A673 (cell line): ENCODE data around the gene BCAR3. TPM values are rescaled to one million over a fixed set of nuclear protein-coding genes. Genes with fewer than 3 reads are reported as not detected.
A peak's percentile ranks its signal among the peaks of the same experiment; 100 is the strongest.

Experiments
- BruUV-seq: library from RNA; stranded (reverse); fragments of 400-500 nt; replicated peaks from 2 replicates; lab custom pipeline; 2021; lab: Mats Ljungman, UMichigan
- CTCF ChIA-PET: fragments of 300-600 bp; sonication (Branson Sonifier 250); formaldehyde crosslinking; loops from one replicate; lab custom pipeline; 2022; ENCODE audit warnings: antibody characterized with exemption; lab: Charles Lee
- POLR2A ChIA-PET: fragments of 300-600 bp; sonication (Branson Sonifier 250); formaldehyde crosslinking; loops from one replicate; lab custom pipeline; 2022; ENCODE audit warnings: antibody characterized with exemption; ENCODE audit not compliant: low non-redundant PET; lab: Charles Lee
- DNase-seq: peaks from one replicate; pipeline ENCODE4 v3.0.0-alpha.2; 2015; ENCODE audit warnings: low spot score
- H3K27ac ChIP-seq: fragments of 200-600 bp; sonication (generic); 2 replicates; pipeline ENCODE4 v1.5.1; 2016; ENCODE audit warnings: mixed run types, low read depth, mild to moderate bottlenecking, mixed read lengths, antibody characterized with exemption, low read length; ENCODE audit not compliant: poor library complexity, severe bottlenecking
- H3K27me3 ChIP-seq: fragments of 200-600 bp; sonication (generic); replicated peaks from 2 replicates; pipeline ENCODE4 v1.6.1; 2017; ENCODE audit warnings: mixed run types, low read depth, mild to moderate bottlenecking, mixed read lengths, antibody characterized with exemption, low read length; ENCODE audit not compliant: insufficient read depth, poor library complexity
- H3K36me3 ChIP-seq: fragments of 200-600 bp; sonication (generic); 2 replicates; pipeline ENCODE4 v1.6.1; 2016; ENCODE audit warnings: mixed run types, mild to moderate bottlenecking, mixed read lengths, antibody characterized with exemption, low read length; ENCODE audit not compliant: insufficient read depth, poor library complexity, severe bottlenecking
- H3K4me1 ChIP-seq: fragments of 200-600 bp; sonication (generic); 2 replicates; pipeline ENCODE4 v1.6.1; 2017; ENCODE audit warnings: mixed run types, mild to moderate bottlenecking, mixed read lengths, antibody characterized with exemption, low read length; ENCODE audit not compliant: insufficient read depth, poor library complexity, severe bottlenecking
- H3K4me3 ChIP-seq: fragments of 200-600 bp; sonication (generic); 2 replicates; pipeline ENCODE4 v1.5.1; 2016; ENCODE audit warnings: low read depth, mixed run types, mild to moderate bottlenecking, mixed read lengths, low read length; ENCODE audit not compliant: poor library complexity, severe bottlenecking
- H3K9me3 ChIP-seq: fragments of 200-600 bp; sonication (generic); 2 replicates; pipeline ENCODE4 v1.6.1; 2016; ENCODE audit warnings: mixed run types, low read depth, mild to moderate bottlenecking, mixed read lengths, antibody characterized with exemption, low read length; ENCODE audit not compliant: poor library complexity, severe bottlenecking
- EZH2 ChIP-seq: fragments of 200-600 bp; sonication (generic); IDR thresholded peaks from 2 replicates; pipeline ENCODE4 v1.6.1; 2017; ENCODE audit warnings: borderline replicate concordance, low read depth, mild to moderate bottlenecking, mixed read lengths, antibody characterized with exemption, low read length; ENCODE audit not compliant: poor library complexity, severe bottlenecking
- intact Hi-C: fragments of 100-400 bp; cut with micrococcal nuclease; formaldehyde crosslinking; loops from one replicate; pipeline ENCODE4 v1.10.0; 2022; ENCODE audit not compliant: unreplicated experiment
- total RNA-seq: library from RNA; stranded (reverse); gene quantifications from 2 replicates; pipeline ENCODE4 v1.2.3, GENCODE V29; 2021
- TF ChIP-seq, protein P1 (sequence below): fragments of 300-800, 200-600 bp; sonication (generic); conservative IDR thresholded peaks from 2 replicates; pipeline ENCODE4 v1.5.1; 2017; ENCODE audit warnings: low read depth, mild to moderate bottlenecking, antibody characterized with exemption, low read length, moderate library complexity, mixed read lengths

BCAR3 gene
- total RNA-seq, 1 experiment from 2014 or later: 0.90 TPM

DNA sequence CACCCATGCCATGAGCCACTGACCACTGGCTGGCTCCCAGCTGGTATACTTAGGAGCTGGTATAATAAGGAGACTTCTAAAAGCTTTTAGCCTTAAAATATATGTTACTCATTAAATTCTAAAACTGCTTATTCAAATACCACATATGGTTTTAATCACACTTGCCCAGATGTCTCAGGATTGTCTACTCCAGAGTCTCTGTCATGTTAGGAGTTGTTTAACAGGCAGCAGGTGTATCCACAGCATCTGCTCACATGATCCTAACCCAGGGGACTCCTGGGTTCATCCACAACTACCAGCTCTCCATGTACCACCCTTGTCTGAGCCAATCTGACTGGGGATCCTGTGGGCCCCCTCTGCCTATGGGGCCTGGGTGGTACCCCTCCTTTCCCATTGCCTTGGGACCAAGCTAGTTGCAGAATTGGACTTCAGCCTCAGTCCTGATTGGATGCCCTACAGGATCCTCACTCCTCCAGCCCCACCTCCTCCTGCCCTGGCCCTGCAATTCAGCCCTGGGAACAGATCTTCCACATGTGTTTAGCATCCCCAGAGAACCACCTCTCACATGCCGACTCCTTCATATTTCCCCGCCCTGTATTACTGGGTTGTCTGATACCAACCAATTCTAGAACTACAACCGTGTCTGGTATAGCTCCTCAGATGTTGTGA is 61.3 kb downstream of the BCAR3 start:
- intact Hi-C loops: loop anchor here (10.0 kb wide), 1 partner anchor 316 kb away; no protein-coding TSS in a partner anchor
- no peak for TF ChIP-seq EZH2
- TF ChIP-seq, protein P1, sequence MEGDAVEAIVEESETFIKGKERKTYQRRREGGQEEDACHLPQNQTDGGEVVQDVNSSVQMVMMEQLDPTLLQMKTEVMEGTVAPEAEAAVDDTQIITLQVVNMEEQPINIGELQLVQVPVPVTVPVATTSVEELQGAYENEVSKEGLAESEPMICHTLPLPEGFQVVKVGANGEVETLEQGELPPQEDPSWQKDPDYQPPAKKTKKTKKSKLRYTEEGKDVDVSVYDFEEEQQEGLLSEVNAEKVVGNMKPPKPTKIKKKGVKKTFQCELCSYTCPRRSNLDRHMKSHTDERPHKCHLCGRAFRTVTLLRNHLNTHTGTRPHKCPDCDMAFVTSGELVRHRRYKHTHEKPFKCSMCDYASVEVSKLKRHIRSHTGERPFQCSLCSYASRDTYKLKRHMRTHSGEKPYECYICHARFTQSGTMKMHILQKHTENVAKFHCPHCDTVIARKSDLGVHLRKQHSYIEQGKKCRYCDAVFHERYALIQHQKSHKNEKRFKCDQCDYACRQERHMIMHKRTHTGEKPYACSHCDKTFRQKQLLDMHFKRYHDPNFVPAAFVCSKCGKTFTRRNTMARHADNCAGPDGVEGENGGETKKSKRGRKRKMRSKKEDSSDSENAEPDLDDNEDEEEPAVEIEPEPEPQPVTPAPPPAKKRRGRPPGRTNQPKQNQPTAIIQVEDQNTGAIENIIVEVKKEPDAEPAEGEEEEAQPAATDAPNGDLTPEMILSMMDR: no peak
- ChIA-PET POLR2A (no interaction called here), CTCF (interaction anchor here (0.7 to 1.3 kb wide), 3 partner anchors 172 to 316 kb away, joined by 3 to 5 read pairs (median 3); no protein-coding TSS in a partner anchor)
- H3K4me1 ChIP-seq: peaks cover 8% of the 10 kb centered on the region
- H3K9me3 ChIP-seq: no peaks in the 10 kb centered on the region
- DNase-seq: no peak
- BruUV-seq: no TSS peak
- no peak overlapping the region for H3K4me3 ChIP-seq
- no peaks in the 10 kb centered on the region for H3K27me3 ChIP-seq
- no peak overlapping the region for H3K27ac ChIP-seq
- H3K36me3 ChIP-seq: no peaks in the 10 kb centered on the region

DNA sequence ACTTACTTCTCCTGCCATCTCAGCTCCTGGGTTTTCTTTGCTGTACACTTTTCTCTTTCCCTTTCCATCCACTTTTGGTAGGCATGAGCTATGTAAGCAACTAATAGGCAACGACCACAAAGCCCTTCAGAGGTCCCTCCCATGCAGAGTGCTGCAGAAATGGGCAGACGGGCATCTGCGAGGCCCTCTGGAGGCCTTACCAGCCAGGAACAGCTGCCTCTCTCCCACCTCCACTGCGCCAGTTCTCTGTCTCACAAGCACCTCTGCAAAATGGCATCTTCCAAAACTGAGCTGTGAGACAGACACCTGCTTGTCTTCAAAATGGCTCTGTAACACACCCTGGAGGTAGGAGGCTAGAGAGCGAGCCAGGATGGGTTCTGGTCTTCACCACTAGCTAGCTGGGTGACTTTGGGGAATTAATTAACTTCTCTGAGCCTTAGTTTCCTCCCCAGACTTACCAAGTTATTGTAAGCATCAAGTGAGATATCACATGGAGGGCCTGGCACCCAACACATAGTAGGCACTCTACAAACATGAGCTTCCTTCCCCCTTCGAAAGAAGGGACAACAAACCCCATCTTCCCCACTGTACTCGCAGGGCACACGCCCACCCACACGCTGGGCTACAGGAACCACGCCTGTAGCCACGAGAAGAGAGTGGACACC is 62.0 kb downstream of the BCAR3 start:
- no TSS peak for BruUV-seq
- Histone ChIP-seq H3K27ac (no peak overlapping the region), H3K4me1 (peaks cover 8% of the 10 kb centered on the region), H3K36me3 (no peaks in the 10 kb centered on the region), H3K4me3 (no peak overlapping the region), H3K27me3 (no peaks in the 10 kb centered on the region), H3K9me3 (no peaks in the 10 kb centered on the region)
- ChIA-PET POLR2A (no interaction called here), CTCF (interaction anchor here (0.6 to 1.3 kb wide), 4 partner anchors 32 to 315 kb away, joined by 3 to 5 read pairs (median 4); no protein-coding TSS in a partner anchor)
- TF ChIP-seq, protein P1: peak; percentile 59
- no peak for TF ChIP-seq EZH2
- intact Hi-C loops: loop anchor here (2.0 to 10.0 kb wide), 2 partner anchors 181 to 315 kb away; no protein-coding TSS in a partner anchor
- peak; percentile 50 for DNase-seq

DNA sequence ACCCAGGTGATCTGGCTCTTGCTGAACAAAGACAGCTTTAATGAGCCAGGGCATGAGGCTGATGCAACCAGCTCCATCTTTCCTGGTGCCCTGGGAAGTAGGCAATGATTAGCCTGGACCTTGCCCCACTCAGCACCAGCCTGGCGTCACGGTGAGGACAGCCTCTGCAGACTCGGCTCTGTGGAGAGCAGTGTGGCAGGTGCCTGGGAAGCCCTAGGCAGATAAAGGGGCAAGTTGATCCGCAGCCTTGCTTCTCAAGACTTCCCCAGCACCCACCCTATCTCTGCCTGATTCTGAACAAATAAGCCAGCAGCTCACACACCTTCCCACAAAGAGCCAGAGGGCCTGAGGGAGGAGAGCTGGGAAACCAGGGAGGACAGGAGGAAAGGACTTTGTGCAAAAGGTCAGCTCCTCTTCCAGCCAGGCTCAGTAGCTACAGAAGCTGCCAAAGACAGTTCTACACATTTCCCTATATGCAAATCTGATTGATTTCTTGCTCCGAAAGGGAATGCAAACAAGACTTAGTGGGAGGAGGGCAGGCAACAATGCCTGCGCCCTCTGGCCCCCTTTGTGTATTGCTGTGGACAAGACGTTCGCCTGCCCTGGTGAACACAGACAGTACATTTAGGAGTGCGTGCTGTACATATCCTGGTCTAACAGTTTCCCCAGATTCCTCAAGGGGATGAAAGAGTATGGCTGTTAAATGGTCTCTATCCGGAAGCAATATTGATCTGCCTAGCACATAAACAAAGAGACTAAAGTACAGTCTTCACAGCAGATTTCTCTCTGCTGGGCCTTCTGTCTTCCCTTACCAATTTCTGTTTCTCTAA is 63.8 kb downstream of the BCAR3 start:
- no peaks in the 10 kb centered on the region for H3K36me3 ChIP-seq
- CTCF ChIA-PET: no interaction called here
- BruUV-seq: no TSS peak
- no peak for TF ChIP-seq EZH2
- TF ChIP-seq, protein P1: no peak
- H3K4me1 ChIP-seq: peaks cover 8% of the 10 kb centered on the region
- H3K27ac ChIP-seq: no peak overlapping the region
- intact Hi-C loops: loop anchor here (2.0 kb wide), 1 partner anchor 179 kb away; no protein-coding TSS in a partner anchor
- no peak overlapping the region for H3K4me3 ChIP-seq
- POLR2A ChIA-PET: no interaction called here
- no peaks in the 10 kb centered on the region for H3K27me3 ChIP-seq
- H3K9me3 ChIP-seq: no peaks in the 10 kb centered on the region
- no peak for DNase-seq
